ENCODE data around the gene MEIS2.
A peak's percentile ranks its signal among the peaks of the same experiment; 100 is the strongest.

The MEIS2 gene

GRCh38 chr15:36887214-36887961 is 213.0 kb downstream of the MEIS2 start:
- DNase-seq: no peak

DNA sequence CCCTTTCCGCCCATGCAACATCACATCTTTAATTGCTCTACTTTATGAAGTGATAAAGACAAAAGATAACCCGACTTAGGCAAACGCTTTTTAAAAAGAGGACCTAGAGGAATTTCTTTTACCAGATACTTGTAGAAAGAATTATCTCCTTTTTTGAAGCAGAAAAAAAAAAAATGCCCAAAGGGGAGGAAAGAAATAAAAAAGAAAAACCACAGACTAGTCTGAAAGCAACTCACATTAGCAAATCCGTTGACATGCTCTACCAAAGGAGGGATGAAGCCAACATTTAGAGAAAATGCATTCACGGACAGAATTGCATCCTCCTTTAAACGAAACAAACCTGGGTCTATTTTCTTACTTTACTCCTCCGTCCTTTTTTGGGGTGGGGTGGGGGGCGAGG is 213.6 kb downstream of the MEIS2 start:
- DNase-seq: no peak

- DNase-seq: no peak
These were observed 214.2 kb downstream of the MEIS2 start for GRCh38 chr15:36886191-36886590.

GRCh38 chr15:36885771-36886170 is 214.6 kb downstream of the MEIS2 start:
- no peak for DNase-seq

DNA sequence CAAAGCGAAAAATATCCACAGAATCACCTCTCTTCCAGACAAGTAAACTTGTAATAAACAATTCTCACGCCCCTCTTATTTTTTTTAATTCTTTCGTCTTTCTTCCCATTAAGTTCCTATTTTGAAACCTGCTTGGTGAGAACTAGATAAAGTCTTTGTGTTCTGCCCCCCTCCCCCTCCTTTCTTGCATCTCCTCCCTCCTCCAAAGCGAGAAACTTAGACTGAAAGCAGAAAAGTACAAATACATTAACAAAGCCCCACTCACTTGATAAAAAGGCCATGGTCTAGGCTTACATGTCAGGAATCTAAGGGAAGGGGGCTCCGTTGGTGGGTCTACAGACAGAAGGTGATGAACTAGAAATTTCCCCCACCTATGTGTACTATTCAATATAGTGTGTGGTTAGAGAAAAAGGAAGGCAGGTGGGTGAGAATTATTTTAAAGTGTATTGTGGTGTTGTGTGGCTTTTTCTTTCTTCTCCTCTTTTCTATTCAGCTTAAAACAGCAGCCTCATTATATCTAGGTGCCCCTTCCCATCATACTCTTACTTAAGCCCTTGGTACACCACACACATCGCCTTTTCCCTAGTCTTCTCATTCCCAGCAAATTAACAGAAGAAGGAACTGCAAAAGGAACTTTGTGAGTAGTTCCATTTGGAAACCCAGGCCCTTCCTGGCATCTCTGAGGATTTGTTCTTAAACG is 215.3 kb downstream of the MEIS2 start:
- no peak for DNase-seq

GRCh38 chr15:36884518-36884875 is 215.9 kb downstream of the MEIS2 start:
- DNase-seq: no peak

DNA sequence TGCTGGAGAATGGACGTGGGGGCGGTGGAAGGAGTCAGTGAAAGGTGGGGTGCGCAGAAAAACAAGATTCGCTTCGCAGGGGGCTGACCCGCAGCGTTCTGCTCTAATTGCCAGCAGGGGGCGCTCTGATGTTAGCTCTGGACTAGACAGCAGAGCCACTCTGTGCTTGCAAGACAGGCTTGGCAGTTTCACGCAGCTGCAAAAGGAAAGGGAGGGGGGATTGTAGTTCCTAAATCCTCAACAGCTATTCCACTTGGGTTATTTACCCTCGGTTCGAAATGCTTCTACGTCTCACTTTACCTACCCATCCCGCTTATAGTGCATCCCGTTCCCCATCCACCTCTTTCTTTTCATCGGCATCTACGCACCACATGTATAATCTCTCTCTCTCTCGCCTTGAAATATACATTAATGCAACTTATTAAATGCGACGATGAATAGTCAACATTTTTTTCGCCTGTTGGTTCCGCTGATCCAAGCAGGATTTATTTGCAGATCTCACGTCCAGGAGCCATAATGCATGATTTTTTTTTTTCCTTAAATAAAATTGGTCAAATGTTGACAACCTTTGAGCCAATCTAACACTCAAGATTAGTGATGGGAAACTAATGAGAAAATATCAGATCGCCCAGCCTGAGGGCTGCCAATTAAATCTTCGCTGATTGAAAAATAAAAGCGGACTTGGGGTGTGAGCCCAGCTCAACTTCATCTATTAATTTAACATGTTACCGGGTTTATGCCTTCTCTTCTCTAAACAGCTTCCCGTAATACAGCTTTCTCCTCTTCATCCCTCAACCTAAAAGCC is 216.4 kb downstream of the MEIS2 start:
- peak; percentile 21 for DNase-seq

DNA sequence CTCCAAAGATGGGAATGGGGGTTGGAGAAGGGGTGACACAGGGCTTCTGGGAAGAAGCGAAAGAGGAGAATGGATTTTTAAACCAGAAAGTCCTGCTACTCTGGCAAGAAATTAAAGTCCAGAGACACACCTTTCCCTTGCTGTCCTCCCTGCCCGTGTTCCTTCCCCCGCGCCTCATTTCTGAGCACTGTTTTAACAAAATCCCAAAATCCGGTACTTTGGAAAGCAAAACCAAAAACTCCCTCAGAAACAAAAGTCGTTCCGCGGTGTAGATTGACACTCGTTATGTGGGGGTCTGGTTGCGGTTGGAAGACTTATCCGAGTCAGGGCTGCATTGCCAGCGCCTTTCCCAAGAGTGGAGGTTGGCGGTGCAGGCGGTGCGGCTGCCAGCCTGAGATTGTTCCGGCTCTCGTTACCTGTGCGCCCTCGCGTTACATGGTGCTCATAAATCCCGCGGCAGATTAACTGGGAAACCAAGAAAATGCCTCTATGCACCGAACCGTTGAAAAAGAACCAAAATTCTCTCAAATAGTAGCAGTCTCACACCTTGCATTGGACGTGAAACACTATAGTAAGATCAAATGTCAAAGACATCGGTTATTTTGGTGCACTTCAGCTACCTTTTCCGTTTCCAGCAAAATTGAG is 217.7 kb downstream of the MEIS2 start:
- DNase-seq: no peak

DNA sequence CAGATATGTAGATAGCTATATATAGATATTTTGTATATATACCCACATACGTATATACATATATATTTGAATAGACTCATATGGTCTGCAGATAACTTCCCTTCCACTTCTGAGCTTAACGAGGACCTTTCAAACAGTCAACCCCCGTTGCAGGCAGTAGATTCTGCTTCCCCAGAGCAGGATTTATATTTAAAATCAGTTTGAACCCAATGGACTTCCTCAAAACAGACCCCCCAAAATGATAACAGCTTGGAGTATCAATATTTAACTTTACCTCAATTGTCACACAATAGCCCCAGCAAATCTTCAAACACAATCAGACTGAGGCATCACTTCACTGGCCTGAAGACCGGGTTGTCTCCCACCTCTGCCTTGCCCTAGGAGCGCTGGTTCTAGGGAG is 218.3 kb downstream of the MEIS2 start:
- DNase-seq: no peak

GRCh38 chr15:36881516-36881915 is 218.8 kb downstream of the MEIS2 start:
- no peak for DNase-seq

GRCh38 chr15:36880913-36881460 is 219.4 kb downstream of the MEIS2 start:
- DNase-seq: no peak

- no peak for DNase-seq
These were observed 220.0 kb downstream of the MEIS2 start for GRCh38 chr15:36880224-36880912.

DNA sequence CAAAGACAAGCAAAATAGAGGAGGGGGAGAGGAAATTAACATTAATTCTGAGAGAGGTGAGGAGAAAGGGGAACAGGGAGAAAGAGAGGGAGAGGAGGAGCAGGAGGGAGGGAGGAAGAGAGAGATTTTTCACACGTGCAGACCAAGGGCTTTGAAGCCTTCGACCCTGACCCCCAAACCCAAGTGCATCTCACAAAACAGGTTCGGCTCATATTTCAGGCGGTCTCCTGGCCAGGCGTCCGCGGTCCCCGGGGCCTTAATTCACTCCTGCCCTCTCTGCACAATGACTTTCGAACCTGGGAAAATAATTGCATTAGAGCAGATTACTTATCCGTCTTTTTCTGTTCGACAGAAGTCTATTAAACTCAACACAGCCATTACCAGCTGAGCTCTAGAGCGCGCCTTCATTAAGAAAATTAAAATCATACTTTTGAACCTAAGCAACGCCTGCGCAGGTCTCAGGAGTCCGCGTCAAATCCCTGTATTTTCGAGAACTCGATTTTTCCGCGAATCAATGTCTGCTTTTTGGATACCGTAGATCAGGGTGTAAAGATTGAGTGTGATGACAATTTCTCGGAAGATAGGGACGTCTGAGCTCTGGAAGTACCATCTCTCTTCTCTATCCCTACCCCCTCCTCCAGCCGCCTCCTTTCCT is 220.7 kb downstream of the MEIS2 start:
- no peak for DNase-seq

GRCh38 chr15:36878684-36879262 is 221.6 kb downstream of the MEIS2 start:
- DNase-seq: no peak

DNA sequence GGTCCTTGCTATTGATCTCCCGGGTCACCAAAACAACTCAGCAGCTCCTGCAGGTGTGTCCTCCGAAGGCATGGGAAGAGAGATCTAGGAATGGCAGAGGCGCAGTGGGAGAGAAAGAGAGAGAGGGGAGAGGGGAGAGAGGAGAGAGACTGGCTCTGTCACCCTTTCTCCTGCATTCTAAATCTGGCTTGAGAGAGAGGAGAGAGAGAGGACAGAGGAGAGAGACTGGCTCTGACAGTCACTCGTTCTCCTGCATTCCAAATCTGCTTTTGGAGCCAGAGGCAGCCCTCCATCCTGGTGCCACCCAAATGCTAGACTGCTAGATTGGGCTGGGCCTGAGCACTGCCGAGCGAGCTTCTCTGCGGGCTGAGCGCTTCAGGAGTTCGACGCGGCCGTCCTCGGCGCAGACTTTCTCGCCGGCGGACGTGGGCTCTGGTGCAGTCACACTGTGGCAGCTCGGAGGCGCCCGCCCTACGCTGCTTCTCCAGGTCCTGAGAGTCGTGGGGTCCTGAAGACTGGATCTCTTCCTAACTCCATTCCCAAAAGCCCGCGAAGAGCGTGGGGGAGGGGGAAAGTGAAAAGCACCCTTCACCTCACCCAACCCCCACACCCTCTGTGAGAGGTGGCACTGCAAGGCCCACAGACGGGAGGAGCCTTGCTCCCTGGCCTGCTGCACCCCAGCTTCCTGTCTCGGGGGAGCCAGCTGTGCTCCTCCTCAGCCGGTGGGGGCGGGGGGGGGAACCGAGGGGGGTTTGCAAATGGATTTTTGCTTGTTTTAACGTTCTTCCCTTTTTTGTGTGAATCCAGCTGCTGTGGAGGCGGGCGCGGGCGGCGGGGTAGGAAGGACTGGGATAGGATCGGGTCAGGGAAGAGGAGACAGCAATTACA is 222.3 kb downstream of the MEIS2 start:
- no peak for DNase-seq

- DNase-seq: no peak
These were observed 223.1 kb downstream of the MEIS2 start for GRCh38 chr15:36877294-36877693.

DNA sequence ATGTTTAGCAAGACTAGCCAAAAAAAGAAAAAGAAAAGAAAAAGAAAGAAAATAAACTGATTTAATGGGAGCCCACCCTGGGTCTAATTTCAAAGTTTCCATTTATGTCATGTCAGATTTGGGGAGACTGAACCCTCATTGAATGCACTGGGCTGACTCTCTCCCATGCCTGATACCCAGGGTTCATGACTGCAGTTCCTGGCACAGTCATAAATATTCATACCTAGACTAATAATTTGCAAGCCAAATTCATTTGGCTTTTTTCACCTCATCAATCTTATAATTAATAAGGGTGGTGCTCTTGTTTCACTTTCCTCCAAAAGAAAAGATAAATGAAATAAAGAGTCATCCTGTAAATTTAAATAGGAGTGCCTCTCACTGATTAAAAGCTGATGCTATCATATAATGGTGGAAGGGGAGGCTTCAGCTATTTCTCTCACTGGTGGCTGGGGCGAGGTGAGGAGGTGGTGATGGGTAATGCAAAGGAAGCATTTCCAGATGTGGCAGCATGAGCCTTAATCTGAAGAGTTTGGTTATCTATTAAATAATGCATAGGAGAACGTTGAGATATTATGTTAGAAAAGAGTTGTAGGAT is 224.5 kb downstream of the MEIS2 start:
- no peak for DNase-seq

GRCh38 chr15:36874930-36875329 is 225.4 kb downstream of the MEIS2 start:
- DNase-seq: no peak

DNA sequence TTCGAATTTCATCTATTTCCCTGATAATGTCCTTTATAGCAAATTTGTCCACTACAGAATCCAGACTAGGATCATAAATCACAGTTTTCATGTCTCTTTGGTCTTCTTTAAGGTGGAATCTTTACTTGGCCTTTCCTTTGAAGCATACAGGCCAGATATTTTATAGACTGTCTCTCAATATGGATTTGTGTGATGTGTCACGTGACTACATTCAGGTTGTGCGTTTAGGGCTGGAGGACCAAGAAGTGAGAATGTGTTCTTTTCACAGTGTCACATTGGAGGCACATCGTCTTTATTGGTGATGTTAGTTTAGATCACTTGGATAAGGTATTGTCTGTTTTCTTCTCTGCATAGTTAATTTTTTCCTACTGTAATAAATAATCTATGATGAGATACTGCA is 232.9 kb downstream of the MEIS2 start:
- DNase-seq: no peak

GRCh38 chr15:36866896-36867295 is 233.5 kb downstream of the MEIS2 start:
- no peak for DNase-seq
